Stomach (tissue), 9 donors: ENCODE measurements around the gene RBM23. TPM values are rescaled to one million over a fixed set of nuclear protein-coding genes. Genes with fewer than 3 reads are reported as not detected.

ENCODE experiments used
- DNase-seq, 2 donors: peaks; one replicate each; pipeline versions ENCODE4 v3.0.0 to v3.0.0-alpha.2; 2013 to 2019
- H3K27ac ChIP-seq, 5 donors: fragments of 200-600 bp in 4 of 5; sonication (generic) in 4 of 5; one replicate each; pipeline ENCODE4 v1.5.1; 2013 to 2019; ENCODE audit warnings: mild to moderate bottlenecking in 1 of 5, moderate library complexity in 1 of 5
- H3K27me3 ChIP-seq, 3 donors: fragments of 200-600 bp; sonication (generic); one replicate each; pipeline ENCODE4 v1.5.1; 2017 to 2019; ENCODE audit warnings: mixed run types in 1 of 3
- H3K36me3 ChIP-seq, 4 donors: fragments of 200-600 bp; sonication (generic); 1 replicate in 3 of 4; 2 replicates in 1 of 4; pipeline ENCODE4 v1.5.1; 2016 to 2019
- H3K4me1 ChIP-seq, 4 donors: fragments of 200-600 bp; sonication (generic); one replicate each; pipeline ENCODE4 v1.5.1; 2016 to 2019
- H3K4me3 ChIP-seq, 4 donors: fragments of 200-600 bp; sonication (generic) in 3 of 4; one replicate each; pipeline ENCODE4 v1.5.1; 2016 to 2019; ENCODE audit warnings: mild to moderate bottlenecking in 1 of 4
- H3K9me3 ChIP-seq, 4 donors: fragments of 200-600 bp; sonication (generic); one replicate each; pipeline ENCODE4 v1.5.1; 2016 to 2019
- CTCF ChIP-seq, 7 experiments: fragments of 450-650 bp in 4 of 7; fragments of 200-600 bp in 3 of 7; sonication (generic) in 3 of 7; IDR thresholded peaks; one replicate each; pipeline ENCODE4 v1.5.1; 2016 to 2019; ENCODE audit warnings: antibody characterized with exemption in 7 of 7, control low read depth in 2 of 7, mild to moderate bottlenecking in 1 of 7
- EP300 ChIP-seq: sonication (generic); formaldehyde crosslinking; IDR thresholded peaks from one replicate; pipeline ENCODE4 v1.6.1; 2017; ENCODE audit warnings: antibody characterized with exemption
- POLR2A ChIP-seq, 4 donors: fragments of 450-650 bp; IDR thresholded peaks; one replicate each; pipeline ENCODE4 v1.6.1; 2016; ENCODE audit warnings: antibody characterized with exemption in 4 of 4, control low read depth in 2 of 4, mild to moderate bottlenecking in 1 of 4, moderate library complexity in 1 of 4
- POLR2AphosphoS5 ChIP-seq, 3 donors: sonication (generic); formaldehyde crosslinking; IDR thresholded peaks; one replicate each; pipeline ENCODE4 v1.6.1; 2016; ENCODE audit warnings: antibody characterized with exemption in 3 of 3
- WGBS, 5 donors: extraction: QIAGEN DNeasy Blood & Tissue Kit in 3 of 5; methylation state at CpG; one replicate each; pipeline versions ENCODE4 v1.1.5 to v1.1.7; 2013 to 2018; 5-methylcytosine and 5-hydroxymethylcytosine counted together
- intact Hi-C: fragments of 100-400 bp; cut with DNase I; formaldehyde crosslinking; loops from one replicate; pipeline ENCODE4 v1.15.1; 2023; ENCODE audit warnings: low total_unique reads
- polyA plus RNA-seq, 3 donors: library from polyadenylated mRNA; stranded (reverse); fragments of 200-250 nt; gene quantifications; one replicate each; pipeline ENCODE4 v1.2.3, GENCODE V29; 2013
- total RNA-seq, 5 donors: library from RNA; depleted of rRNA; stranded (reverse); fragments of >200 nt; gene quantifications; one replicate each; pipeline versions ENCODE4 v1.1.0 to v1.2.3, GENCODE V29; 2014 to 2016
- donor health status: healthy with polysubstance abuse.
- donor health status: Bipolar disorder and iron deficiency.
- donor health status: healthy.

Gene RBM23
- total and polyA plus RNA-seq, 8 donors: 12.1 to 126 (median 50.1) TPM

- no peaks in the 10 kb centered on the region for H3K36me3 ChIP-seq
- 90 to 95% (median 94%) methylated on average over 4 of the region's 4 CpGs for WGBS, 5 donors
- peaks cover 0 to 19% (median 5%) of the 10 kb centered on the region in 4 donors for H3K4me1 ChIP-seq
- H3K27me3 ChIP-seq: no peaks in the 10 kb centered on the region
- H3K9me3 ChIP-seq: no peaks in the 10 kb centered on the region
- intact Hi-C loops: no loop called here
- TF ChIP-seq EP300 (no peak), POLR2AphosphoS5 (IDR thresholded peaks at IDR 0.05) (no peak), POLR2A (IDR thresholded peaks at IDR 0.05) (no peak), CTCF (IDR thresholded peaks at IDR 0.05) (no peak)
- DNase-seq: no peak
- no peak overlapping the region for H3K27ac ChIP-seq
- no peak overlapping the region for H3K4me3 ChIP-seq
Observed at GRCh38 chr14:22893706-22894105, 25.2 kb downstream of the RBM23 start.

GRCh38 chr14:22892488-22892887 is 26.5 kb downstream of the RBM23 start:
- Histone ChIP-seq H3K4me1 (peaks cover 7 to 23% (median 11%) of the 10 kb centered on the region in 4 donors), H3K9me3 (no peaks in the 10 kb centered on the region), H3K36me3 (no peaks in the 10 kb centered on the region), H3K4me3 (no peak overlapping the region), H3K27ac (no peak overlapping the region), H3K27me3 (no peaks in the 10 kb centered on the region)
- DNase-seq: no peak
- WGBS, 5 donors: 81 to 88% (median 86%) methylated on average over 7 of the region's 7 CpGs
- intact Hi-C loops: no loop called here
- TF ChIP-seq CTCF (IDR thresholded peaks at IDR 0.05): no peak
- no peak for TF ChIP-seq EP300
- TF ChIP-seq POLR2AphosphoS5 (IDR thresholded peaks at IDR 0.05): no peak
- no peak for TF ChIP-seq POLR2A (IDR thresholded peaks at IDR 0.05)

- Histone ChIP-seq H3K9me3 (no peaks in the 10 kb centered on the region), H3K27me3 (no peaks in the 10 kb centered on the region), H3K27ac (no peak overlapping the region), H3K4me1 (peaks cover 16 to 33% (median 27%) of the 10 kb centered on the region in 4 donors), H3K4me3 (no peak overlapping the region), H3K36me3 (no peaks in the 10 kb centered on the region)
- 79 to 92% (median 88%) methylated on average over 1 of the region's 1 CpG for WGBS, 5 donors
- TF ChIP-seq POLR2AphosphoS5 (IDR thresholded peaks at IDR 0.05) (no peak), CTCF (IDR thresholded peaks at IDR 0.05) (no peak), EP300 (no peak), POLR2A (IDR thresholded peaks at IDR 0.05) (no peak)
- intact Hi-C loops: no loop called here
- DNase-seq: no peak
Observed at GRCh38 chr14:22890416-22890815, 28.5 kb downstream of the RBM23 start.

GRCh38 chr14:22888662-22889061 is 30.3 kb downstream of the RBM23 start:
- TF ChIP-seq CTCF (IDR thresholded peaks at IDR 0.05): no peak

More at GRCh38 chr14:22888662-22889061, 30.3 kb downstream of the RBM23 start:
- intact Hi-C loops: no loop called here
- Histone ChIP-seq H3K36me3 (no peaks in the 10 kb centered on the region), H3K9me3 (no peaks in the 10 kb centered on the region), H3K4me1 (peaks cover 16 to 34% (median 27%) of the 10 kb centered on the region in 4 donors), H3K27me3 (no peaks in the 10 kb centered on the region), H3K4me3 (no peak overlapping the region), H3K27ac (peak overlapping the region in 2 of 5 donors; percentile 86 to 88)
- DNase-seq: no peak
- 24 to 72% (median 59%) methylated on average over 3 to 4 of the region's 4 CpGs for WGBS, 5 donors
